IPS DF 6.9 (cell line): ENCODE data around the gene GALNT7.

Experiments used
- DNase-seq: peaks from one replicate; pipeline ENCODE4 v3.0.0-alpha.2; 2013; ENCODE audit warnings: low read depth, low spot score
- H3K27ac ChIP-seq: one replicate; pipeline ENCODE4 v1.5.1; 2013; ENCODE audit warnings: low read length, control low read depth
- H3K27me3 ChIP-seq: 2 replicates; pipeline ENCODE4 v1.6.1; 2013; ENCODE audit warnings: mild to moderate bottlenecking, low read length; ENCODE audit not compliant: control insufficient read depth, insufficient read depth
- H3K36me3 ChIP-seq: 2 replicates; pipeline ENCODE4 v1.6.1; 2013; ENCODE audit warnings: low read length; ENCODE audit not compliant: control insufficient read depth, insufficient read depth
- H3K4me1 ChIP-seq: 2 replicates; pipeline ENCODE4 v1.6.1; 2013; ENCODE audit warnings: low read length; ENCODE audit not compliant: control insufficient read depth, insufficient read depth
- H3K4me3 ChIP-seq: 2 replicates; pipeline ENCODE4 v1.5.1; 2013; ENCODE audit warnings: mild to moderate bottlenecking, low read length
- H3K9me3 ChIP-seq: 2 replicates; pipeline ENCODE4 v1.6.1; 2013; ENCODE audit warnings: low read length, inconsistent platforms; ENCODE audit not compliant: control insufficient read depth, insufficient read depth
- WGBS: extraction: QIAGEN DNeasy Blood & Tissue Kit; methylation state at CpG from one replicate; pipeline ENCODE4 v1.1.7; 2013; ENCODE audit warnings: mixed read lengths, missing lambda C conversion rate; ENCODE audit not compliant: insufficient read length, insufficient coverage; 5-methylcytosine and 5-hydroxymethylcytosine counted together

The GALNT7 gene

DNA sequence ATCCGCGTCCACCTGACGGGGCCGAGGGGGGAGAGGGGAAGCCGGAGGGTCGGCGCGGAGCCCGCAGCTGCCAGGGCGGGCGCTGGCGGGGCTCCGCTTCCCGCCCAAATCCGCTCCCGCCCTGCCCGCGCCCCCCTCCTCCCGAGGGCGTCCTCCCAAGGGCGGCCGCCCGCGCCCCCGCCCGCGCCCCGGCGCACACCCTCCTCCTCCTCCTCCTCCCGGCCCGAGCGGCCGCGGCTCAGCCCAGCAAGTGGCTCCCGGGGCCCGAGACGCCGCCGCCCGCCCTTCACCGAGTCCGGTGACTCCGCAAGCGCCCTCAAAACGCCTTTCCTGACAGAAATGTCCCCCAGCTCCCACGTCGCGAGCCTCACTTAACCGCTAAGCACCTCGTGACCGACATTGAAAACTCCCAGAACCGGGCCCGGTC, 165.1 kb downstream of the GALNT7 start:
- H3K9me3 ChIP-seq: no peaks in the 10 kb centered on the region
- no CpG with 5 or more reads among the region's 53 CpGs for WGBS
- H3K4me1 ChIP-seq: no peaks in the 10 kb centered on the region
- peaks cover 4% of the 10 kb centered on the region; the same call in 1 of the 2 replicates for H3K36me3 ChIP-seq
- H3K27me3 ChIP-seq: no peaks in the 10 kb centered on the region
- DNase-seq: no peak
- H3K27ac ChIP-seq: no peak overlapping the region
- peak overlapping the region; percentile 88 for H3K4me3 ChIP-seq

DNA sequence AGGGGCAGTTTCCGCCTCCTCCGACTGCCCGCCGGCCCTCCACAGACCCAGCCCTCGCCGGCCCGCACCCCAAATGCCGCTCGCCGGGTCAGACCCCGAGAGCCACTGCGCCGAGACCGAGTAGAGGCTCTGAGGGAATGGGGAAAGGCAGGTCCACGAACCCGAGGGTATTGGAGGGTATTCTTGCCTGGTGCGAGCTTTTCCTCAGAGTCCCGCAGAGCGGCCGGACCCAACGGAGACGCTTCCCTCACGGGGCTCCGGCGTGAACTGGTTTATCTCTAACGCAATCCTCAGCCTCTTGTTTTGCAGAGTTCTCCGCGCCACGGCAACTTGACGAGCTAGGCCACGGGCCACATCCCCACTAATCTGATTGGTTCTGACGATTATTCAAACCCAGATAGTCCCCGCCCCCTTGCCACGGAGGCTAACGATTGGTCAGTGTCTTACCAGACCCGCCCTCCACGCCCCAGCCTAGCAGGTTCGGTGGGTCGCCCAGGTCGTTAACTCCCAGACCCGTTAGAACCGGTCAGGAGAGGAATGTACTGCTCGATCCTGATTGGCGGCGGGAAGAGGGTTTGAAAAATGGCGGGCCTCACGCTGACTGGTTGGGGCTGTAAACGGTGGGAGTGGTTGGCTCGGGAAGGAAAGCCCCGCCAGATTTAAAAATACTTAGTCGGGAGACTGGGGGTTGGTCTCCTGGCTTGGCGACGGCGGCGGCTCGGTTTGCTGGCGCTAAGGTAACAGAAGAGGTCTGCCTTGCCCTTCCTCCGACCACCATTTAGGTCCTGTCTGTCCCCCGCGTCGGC, 165.7 kb downstream of the GALNT7 start, which contains the start of gene HMGB2:
TSS of gene HMGB2 (minus strand) at position 274 of the 806 bp plus-strand sequence. CDS start 709 bp downstream, outside the sequence.
- Histone ChIP-seq H3K9me3 (no peaks in the 10 kb centered on the region), H3K4me1 (no peaks in the 10 kb centered on the region), H3K27ac (no peak within 1 kb of the TSS), H3K4me3 (peak within 1 kb of the TSS; percentile 88), H3K27me3 (no peaks in the 10 kb centered on the region), H3K36me3 (peaks cover 4% of the 10 kb centered on the region; the same call in 1 of the 2 replicates)
- peak; percentile 98 for DNase-seq
- no CpG with 5 or more reads among the region's 61 CpGs for WGBS

DNA sequence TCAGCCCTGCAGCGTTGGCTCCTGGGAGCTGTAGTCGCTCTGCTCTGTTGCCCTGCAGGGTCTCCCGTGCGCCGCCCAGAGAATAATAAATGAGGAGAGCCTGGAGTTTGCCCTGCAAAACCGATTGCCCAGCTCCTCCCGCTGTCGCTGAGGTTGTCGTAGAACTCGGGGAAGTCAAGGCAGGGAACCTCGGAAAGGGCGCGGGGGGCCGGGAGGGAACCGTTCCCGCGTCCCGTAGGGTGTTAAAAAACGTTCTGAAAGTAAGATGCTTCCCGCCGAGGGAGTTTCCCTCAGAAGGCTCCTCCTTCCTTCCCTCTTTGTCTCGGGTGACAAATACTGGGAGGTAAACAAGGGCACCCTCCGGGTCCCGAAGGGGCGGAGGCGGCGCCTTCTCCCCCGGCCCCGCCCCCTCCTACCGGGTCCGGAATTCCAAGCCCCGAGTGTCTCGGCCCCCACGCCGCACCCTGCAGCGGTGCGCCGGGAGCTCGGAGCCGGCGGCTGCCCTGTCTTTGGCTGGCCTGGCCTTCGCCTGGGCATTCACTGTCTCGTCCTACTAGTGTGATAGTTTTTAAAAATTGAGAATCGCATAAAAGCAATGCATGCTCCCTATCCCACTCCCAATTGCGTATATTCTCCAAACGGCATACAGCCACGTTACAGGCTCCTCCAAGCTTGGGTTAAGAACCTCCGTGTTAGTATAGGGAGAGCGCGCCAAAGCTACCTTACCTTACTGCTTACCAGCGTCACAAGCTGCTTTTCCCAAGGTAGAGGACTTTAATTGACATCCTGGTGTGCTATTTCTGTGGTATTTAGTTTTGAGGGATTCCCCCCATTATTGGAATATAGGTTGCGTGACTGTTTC, 166.5 kb downstream of the GALNT7 start:
- H3K27me3 ChIP-seq: no peaks in the 10 kb centered on the region
- no peak overlapping the region for H3K27ac ChIP-seq
- peak; percentile 73 for DNase-seq
- peaks cover 4% of the 10 kb centered on the region; the same call in 1 of the 2 replicates for H3K36me3 ChIP-seq
- H3K9me3 ChIP-seq: no peaks in the 10 kb centered on the region
- no CpG with 5 or more reads among the region's 52 CpGs for WGBS
- no peaks in the 10 kb centered on the region for H3K4me1 ChIP-seq
- H3K4me3 ChIP-seq: peak overlapping the region; percentile 56; the same call in 1 of the 2 replicates

DNA sequence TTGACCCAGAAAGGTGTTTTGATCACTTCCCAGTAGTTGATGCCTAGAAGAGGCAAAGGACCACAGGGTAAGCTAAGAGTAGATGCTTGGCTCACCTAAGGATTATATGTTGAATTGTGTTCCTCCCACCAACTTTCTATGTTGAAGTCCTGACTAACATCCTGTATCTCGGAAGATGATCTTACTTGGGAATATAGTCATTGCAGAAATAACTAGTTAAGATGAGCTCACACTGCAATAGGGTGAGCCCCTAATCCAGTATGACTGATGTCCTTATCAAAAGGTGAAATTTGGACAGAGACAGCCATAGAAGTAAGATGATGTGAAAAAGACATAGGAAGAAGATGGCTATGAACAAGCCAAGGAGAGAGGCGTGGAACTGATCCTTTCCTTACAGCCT, 168.9 kb downstream of the GALNT7 start:
- Histone ChIP-seq H3K4me3 (no peak overlapping the region), H3K4me1 (no peaks in the 10 kb centered on the region), H3K9me3 (no peaks in the 10 kb centered on the region), H3K27ac (no peak overlapping the region), H3K36me3 (peaks cover 4% of the 10 kb centered on the region; the same call in 1 of the 2 replicates), H3K27me3 (no peaks in the 10 kb centered on the region)
- no CpG with 5 or more reads among the region's 2 CpGs for WGBS
- no peak for DNase-seq

DNA sequence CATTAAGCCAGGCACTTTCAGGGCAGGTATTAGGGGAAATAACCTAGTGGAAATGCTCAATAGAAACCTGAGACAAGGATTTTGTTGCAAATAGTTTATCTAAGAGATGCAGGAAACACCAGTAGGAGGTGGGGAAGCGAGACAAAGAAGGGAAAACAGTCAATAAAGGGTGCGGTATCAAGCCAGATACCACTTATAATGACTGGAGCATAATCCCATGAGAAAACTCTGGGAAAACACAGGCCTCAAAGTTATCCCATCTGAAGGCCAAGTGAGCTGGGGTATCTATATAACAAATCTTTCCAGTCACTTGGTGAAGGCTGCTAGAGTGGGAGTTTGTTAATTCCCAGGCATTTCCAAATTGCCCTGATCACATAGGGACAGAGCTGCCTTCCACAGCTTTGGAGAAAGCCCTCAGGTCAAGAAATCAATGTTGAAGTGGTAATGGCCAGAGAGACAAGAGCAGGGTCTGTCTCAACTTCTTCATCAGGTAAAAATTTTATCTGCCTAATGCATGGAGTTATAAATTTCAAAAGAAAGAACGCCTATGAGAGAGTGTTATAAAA, 175.3 kb downstream of the GALNT7 start:
- Histone ChIP-seq H3K4me1 (no peaks in the 10 kb centered on the region; the same call in 1 of the 2 replicates), H3K36me3 (no peaks in the 10 kb centered on the region), H3K27ac (no peak overlapping the region), H3K27me3 (no peaks in the 10 kb centered on the region), H3K4me3 (no peak overlapping the region), H3K9me3 (no peaks in the 10 kb centered on the region)
- WGBS: no CpG with 5 or more reads among the region's 3 CpGs
- DNase-seq: no peak

DNA sequence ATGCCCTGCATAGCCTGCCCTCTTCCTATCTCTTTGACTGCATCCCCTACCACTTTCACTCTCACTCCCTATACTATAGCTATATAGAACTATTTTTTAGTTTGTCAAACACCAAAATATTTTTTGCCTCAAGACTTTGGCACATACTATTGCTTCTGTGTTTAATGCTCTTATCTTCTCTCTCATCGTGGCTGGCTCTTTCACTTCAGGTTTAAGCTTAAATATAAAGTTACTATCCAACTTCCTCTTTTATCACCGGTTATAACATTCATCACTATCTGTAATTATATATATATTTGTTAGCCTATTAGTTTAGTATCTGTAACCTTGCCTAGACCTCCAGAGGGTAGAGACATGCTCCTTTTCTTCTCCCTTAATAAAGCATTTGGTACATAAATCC, 177.0 kb downstream of the GALNT7 start:
- DNase-seq: no peak
- no peaks in the 10 kb centered on the region for H3K9me3 ChIP-seq
- no peaks in the 10 kb centered on the region; the same call in 1 of the 2 replicates for H3K4me1 ChIP-seq
- H3K27ac ChIP-seq: no peak overlapping the region
- no peaks in the 10 kb centered on the region for H3K36me3 ChIP-seq
- no peak overlapping the region for H3K4me3 ChIP-seq
- WGBS: no CpG with 5 or more reads among the region's 2 CpGs
- no peaks in the 10 kb centered on the region for H3K27me3 ChIP-seq

DNA sequence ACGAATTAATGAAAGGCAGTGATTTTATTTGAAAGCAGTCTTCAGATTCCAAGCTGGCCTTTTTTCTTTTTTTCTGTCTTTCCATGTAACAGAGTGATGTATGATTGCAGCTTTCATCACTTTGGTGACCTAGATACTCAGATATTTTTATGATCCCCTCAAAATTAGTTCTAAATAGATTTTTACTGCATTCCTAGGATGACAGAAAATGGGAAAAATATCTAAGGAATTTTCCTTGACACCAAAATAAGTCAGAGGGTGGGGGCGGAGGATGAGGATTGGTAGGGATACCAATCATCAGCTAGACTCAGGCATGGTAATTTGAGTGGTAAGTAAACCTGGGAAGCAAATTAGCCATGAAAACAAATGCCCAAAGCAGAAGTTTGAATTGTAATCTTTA, 177.5 kb downstream of the GALNT7 start:
- H3K27me3 ChIP-seq: no peaks in the 10 kb centered on the region
- no peaks in the 10 kb centered on the region for H3K36me3 ChIP-seq
- H3K4me1 ChIP-seq: no peaks in the 10 kb centered on the region; the same call in 1 of the 2 replicates
- no CpG with 5 or more reads among the region's 2 CpGs for WGBS
- no peak overlapping the region for H3K27ac ChIP-seq
- no peak for DNase-seq
- no peak overlapping the region for H3K4me3 ChIP-seq
- H3K9me3 ChIP-seq: no peaks in the 10 kb centered on the region

DNA sequence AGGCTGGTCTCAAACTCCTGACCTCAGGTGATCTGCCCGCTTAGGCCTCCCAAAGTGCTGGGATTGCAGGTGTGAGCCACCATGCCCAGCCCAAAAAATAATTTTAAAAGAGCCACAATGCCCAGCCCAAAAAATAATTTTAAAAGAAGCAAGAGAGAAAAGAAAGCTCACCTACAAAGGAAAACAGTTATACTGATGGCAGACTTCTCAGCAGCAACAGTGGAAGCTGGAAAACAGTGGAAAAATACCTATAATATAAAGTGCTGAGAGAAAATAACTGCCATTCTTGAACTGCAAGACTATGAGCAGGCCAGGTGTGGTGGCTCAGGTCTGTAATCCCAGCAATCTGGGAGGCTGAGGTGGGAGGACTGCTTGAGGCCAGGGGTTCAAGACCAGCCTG, 178.9 kb downstream of the GALNT7 start:
- Histone ChIP-seq H3K27me3 (no peaks in the 10 kb centered on the region), H3K36me3 (no peaks in the 10 kb centered on the region), H3K9me3 (no peaks in the 10 kb centered on the region), H3K27ac (no peak overlapping the region), H3K4me1 (no peaks in the 10 kb centered on the region; the same call in 1 of the 2 replicates), H3K4me3 (no peak overlapping the region)
- no peak for DNase-seq
- no CpG with 5 or more reads among the region's 1 CpG for WGBS

DNA sequence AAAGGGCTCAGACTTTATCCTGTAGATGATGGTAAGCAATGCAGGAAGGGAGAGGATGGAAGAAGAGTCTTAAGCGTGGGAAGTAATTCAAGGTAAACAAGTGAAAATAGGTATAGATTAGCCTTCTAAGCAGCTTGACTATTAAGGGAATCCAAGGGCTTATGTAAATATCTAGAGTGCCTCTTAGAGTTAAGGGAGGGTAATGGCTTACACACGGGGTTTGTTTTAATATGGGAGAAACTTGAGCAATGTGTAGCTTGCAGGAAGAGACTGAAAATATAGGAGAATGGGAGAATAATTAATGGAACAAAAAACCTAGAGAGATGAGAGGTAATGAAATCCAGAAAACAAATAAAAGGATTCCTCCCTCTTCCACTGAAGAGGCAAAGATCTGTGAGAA, 189.3 kb downstream of the GALNT7 start:
- DNase-seq: no peak
- Histone ChIP-seq H3K9me3 (no peaks in the 10 kb centered on the region), H3K27me3 (no peaks in the 10 kb centered on the region), H3K36me3 (no peaks in the 10 kb centered on the region), H3K27ac (no peak overlapping the region), H3K4me1 (no peaks in the 10 kb centered on the region; the same call in 1 of the 2 replicates), H3K4me3 (no peak overlapping the region)
- no CpG with 5 or more reads among the region's 2 CpGs for whole genome bisulfite sequencing

DNA sequence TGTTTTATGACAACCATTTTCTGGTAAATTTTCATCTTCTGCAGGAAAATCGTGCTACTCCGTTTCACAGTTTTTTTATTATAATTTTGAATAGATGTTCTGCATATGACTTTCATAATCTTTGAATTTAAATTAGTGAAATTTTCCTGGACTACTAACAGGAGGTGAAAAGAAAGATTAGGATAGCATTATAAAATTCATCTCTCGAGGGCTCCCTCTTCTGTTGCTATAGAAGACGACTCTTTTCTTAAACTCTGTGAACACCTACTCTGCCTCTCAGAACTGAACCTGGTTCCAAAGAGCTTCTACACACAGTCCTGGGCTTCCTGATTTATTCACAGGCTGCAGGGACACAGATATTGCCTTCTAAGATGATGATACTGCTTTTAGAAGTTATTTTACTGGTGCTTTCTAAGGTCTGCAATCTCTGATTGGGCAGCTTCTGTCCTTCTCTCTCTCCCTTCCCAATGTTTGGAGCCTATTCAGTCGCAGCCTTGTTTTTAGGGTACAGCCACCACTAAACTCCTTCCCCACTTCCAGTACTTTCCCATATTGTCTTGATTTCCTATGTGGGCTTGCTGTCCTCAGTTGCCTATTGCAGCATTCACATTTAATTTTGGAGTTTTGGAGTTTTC, 192.1 kb downstream of the GALNT7 start:
- H3K4me3 ChIP-seq: no peak overlapping the region

More for the DNA sequence above, 192.1 kb downstream of the GALNT7 start:
- Histone ChIP-seq H3K27me3 (no peaks in the 10 kb centered on the region), H3K9me3 (no peaks in the 10 kb centered on the region), H3K36me3 (no peaks in the 10 kb centered on the region), H3K27ac (no peak overlapping the region), H3K4me1 (no peaks in the 10 kb centered on the region; the same call in 1 of the 2 replicates)
- no peak for DNase-seq
- no CpG with 5 or more reads among the region's 5 CpGs for WGBS
